ENCODE results near the gene HS2ST1. TPM values are rescaled to one million over a fixed set of nuclear protein-coding genes. Genes with fewer than 3 reads are reported as not detected.

The HS2ST1 gene
- total RNA-seq, 6 experiments from 2014 or later = 23.8 to 26.8 (median 24.8) TPM

GRCh38 chr1:87121711-87122163 lies 207.3 kb downstream of the HS2ST1 start:
- Mint-ChIP-seq H3K27ac (no peak overlapping the region), H3K27me3 (ENCODE audit: insufficient read depth) (peaks cover 5% of the 10 kb centered on the region), H3K4me1 (ENCODE audit: low read depth) (peaks cover 21% of the 10 kb centered on the region), H3K36me3 (ENCODE audit: low read depth) (no peaks in the 10 kb centered on the region), H3K9me3 (no peaks in the 10 kb centered on the region), H3K4me3 (no peak overlapping the region)
- DNase-seq = no peak
- TF ChIP-seq, protein P1, sequence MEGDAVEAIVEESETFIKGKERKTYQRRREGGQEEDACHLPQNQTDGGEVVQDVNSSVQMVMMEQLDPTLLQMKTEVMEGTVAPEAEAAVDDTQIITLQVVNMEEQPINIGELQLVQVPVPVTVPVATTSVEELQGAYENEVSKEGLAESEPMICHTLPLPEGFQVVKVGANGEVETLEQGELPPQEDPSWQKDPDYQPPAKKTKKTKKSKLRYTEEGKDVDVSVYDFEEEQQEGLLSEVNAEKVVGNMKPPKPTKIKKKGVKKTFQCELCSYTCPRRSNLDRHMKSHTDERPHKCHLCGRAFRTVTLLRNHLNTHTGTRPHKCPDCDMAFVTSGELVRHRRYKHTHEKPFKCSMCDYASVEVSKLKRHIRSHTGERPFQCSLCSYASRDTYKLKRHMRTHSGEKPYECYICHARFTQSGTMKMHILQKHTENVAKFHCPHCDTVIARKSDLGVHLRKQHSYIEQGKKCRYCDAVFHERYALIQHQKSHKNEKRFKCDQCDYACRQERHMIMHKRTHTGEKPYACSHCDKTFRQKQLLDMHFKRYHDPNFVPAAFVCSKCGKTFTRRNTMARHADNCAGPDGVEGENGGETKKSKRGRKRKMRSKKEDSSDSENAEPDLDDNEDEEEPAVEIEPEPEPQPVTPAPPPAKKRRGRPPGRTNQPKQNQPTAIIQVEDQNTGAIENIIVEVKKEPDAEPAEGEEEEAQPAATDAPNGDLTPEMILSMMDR (IDR thresholded peaks at IDR 0.05) = no peak

GRCh38 chr1:87122243-87122642 lies 207.8 kb downstream of the HS2ST1 start:
- H3K9me3 Mint-ChIP-seq = no peaks in the 10 kb centered on the region
- H3K27me3 Mint-ChIP-seq (ENCODE audit: insufficient read depth) = peaks cover 5% of the 10 kb centered on the region
- no peak overlapping the region for H3K4me3 Mint-ChIP-seq
- no peaks in the 10 kb centered on the region for H3K36me3 Mint-ChIP-seq (ENCODE audit: low read depth)
- DNase-seq = no peak
- H3K4me1 Mint-ChIP-seq (ENCODE audit: low read depth) = peaks cover 16% of the 10 kb centered on the region
- H3K27ac Mint-ChIP-seq = no peak overlapping the region
- TF ChIP-seq, protein P1 (IDR thresholded peaks at IDR 0.05) = no peak

DNA sequence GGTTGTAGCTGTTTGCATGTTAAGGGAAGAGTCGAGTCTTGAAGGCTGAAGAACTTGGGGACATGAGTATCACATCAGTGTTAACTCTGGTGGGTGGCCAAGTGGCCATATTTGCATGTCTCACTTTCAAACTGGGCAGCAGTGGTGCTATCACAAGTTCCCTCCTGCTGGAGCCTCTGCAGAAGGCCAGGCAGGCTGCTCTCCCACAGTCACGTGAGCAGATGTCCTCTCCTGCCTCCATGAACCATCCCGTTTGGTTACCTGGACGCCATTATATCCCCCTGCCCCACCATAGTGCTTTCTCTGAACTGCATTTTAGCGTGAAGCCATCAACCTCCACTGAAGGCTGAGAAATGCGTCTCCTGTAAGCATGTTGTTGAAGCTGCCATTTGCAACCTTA lies 209.2 kb downstream of the HS2ST1 start:
- Mint-ChIP-seq H3K36me3 (ENCODE audit: low read depth) (no peaks in the 10 kb centered on the region), H3K27me3 (ENCODE audit: insufficient read depth) (peaks cover 13% of the 10 kb centered on the region), H3K27ac (no peak overlapping the region), H3K9me3 (no peaks in the 10 kb centered on the region), H3K4me1 (ENCODE audit: low read depth) (peaks cover 7% of the 10 kb centered on the region; the same call in 1 of the 2 replicates), H3K4me3 (no peak overlapping the region)
- TF ChIP-seq, protein P1 (IDR thresholded peaks at IDR 0.05) = no peak
- no peak for DNase-seq

DNA sequence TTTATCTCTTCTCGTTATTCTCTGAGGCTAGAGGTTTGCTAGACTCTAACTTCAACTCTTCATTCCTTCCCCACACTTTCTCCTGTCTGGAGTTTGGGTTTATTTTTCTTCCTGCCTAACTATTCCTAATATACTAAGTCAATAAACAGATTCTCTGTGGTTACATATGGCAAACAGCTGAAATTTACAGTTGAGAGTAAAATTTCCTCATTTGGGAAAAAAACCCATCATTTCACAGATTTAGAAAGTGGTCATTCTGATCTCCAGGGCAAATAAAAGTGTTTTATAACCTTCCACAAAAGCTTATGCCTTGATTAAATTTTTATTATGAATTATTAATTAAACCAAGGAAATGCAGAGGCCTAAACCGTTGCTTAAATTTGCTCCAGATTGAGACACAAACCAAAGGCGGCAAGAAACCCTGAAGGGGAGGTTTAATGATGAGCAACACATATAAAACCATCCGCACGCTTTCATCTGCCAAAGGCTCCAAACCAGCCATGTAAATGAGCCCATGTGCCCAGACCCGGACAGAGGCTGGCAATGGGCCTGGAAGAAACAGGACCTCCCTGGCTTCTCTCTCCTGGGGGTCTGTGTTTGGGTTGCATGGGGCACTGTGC lies 212.6 kb downstream of the HS2ST1 start:
- Mint-ChIP-seq H3K9me3 (no peaks in the 10 kb centered on the region), H3K27ac (no peak overlapping the region), H3K27me3 (ENCODE audit: insufficient read depth) (peaks cover 13% of the 10 kb centered on the region), H3K36me3 (ENCODE audit: low read depth) (no peaks in the 10 kb centered on the region), H3K4me1 (ENCODE audit: low read depth) (peaks cover 17% of the 10 kb centered on the region), H3K4me3 (no peak overlapping the region)
- TF ChIP-seq, protein P1 (IDR thresholded peaks at IDR 0.05) = no peak
- no peak for DNase-seq

- Mint-ChIP-seq H3K27me3 (ENCODE audit: insufficient read depth) (peaks cover 13% of the 10 kb centered on the region), H3K27ac (no peak overlapping the region), H3K4me1 (ENCODE audit: low read depth) (peaks cover 17% of the 10 kb centered on the region), H3K4me3 (no peak overlapping the region), H3K9me3 (no peaks in the 10 kb centered on the region), H3K36me3 (ENCODE audit: low read depth) (no peaks in the 10 kb centered on the region)
- TF ChIP-seq, protein P1 (IDR thresholded peaks at IDR 0.05) = no peak
- no peak for DNase-seq
Measured at GRCh38 chr1:87127581-87127980, 213.1 kb downstream of the HS2ST1 start.

All from HFFc6 (cell line).